HEK293 (cell line): ENCODE data around the gene PRKAG3.

Experiments used
- CTCF ChIA-PET: fragments of 350-600 bp; formaldehyde crosslinking; extraction: SDS; loops from one replicate; lab custom pipeline; 2021; ENCODE audit warnings: antibody characterized with exemption; lab: Yijun Ruan, JAX
- POLR2A ChIA-PET: fragments of 300-600 bp; formaldehyde crosslinking; extraction: SDS; loops from one replicate; lab custom pipeline; 2020; ENCODE audit warnings: antibody characterized with exemption, inconsistent platforms; lab: Yijun Ruan, JAX
- H3K27ac ChIP-seq: fragments of 200-500 bp; sonication (Bioruptor generic); 2 replicates; pipeline ENCODE4 v1.5.1; 2014; ENCODE audit warnings: low read depth, low read length, control low read depth, inconsistent platforms; ENCODE audit errors: extremely low read depth
- H3K36me3 ChIP-seq, 2 experiments: fragments of 200-500 bp in 1 of 2; sonication (Bioruptor generic) in 1 of 2; 1 replicate in 1 of 2; 2 replicates in 1 of 2; pipeline ENCODE4 v1.5.1; 2014 to 2017; ENCODE audit warnings: inconsistent platforms in 2 of 2, low read length in 2 of 2; ENCODE audit not compliant: control insufficient read depth in 2 of 2, insufficient read depth in 1 of 2
- H3K4me1 ChIP-seq: fragments of 200-500 bp; sonication (Bioruptor generic); 2 replicates; pipeline ENCODE4 v1.5.1; 2014; ENCODE audit warnings: mild to moderate bottlenecking, low read length, inconsistent platforms; ENCODE audit not compliant: control insufficient read depth, insufficient read depth
- H3K4me3 ChIP-seq: 2 replicates; pipeline ENCODE4 v1.5.1; 2011; ENCODE audit warnings: low read depth, mild to moderate bottlenecking, control low read depth, low read length, moderate library complexity
- H3K9me3 ChIP-seq: fragments of 200-500 bp; sonication (Bioruptor generic); 2 replicates; pipeline ENCODE4 v1.5.1; 2014; ENCODE audit warnings: low read depth, low read length, inconsistent platforms; ENCODE audit not compliant: control insufficient read depth, insufficient read depth
- BCL11B ChIP-seq: fragments of 450-650 bp; formaldehyde crosslinking; IDR thresholded peaks from 2 replicates; pipeline ENCODE4 v1.5.1; 2016; ENCODE audit warnings: low read depth, missing biosample characterization, missing genetic modification characterization
- HOXA7 ChIP-seq: sonication (generic); formaldehyde crosslinking; IDR thresholded peaks from 2 replicates; pipeline ENCODE4 v1.8.1; 2022; ENCODE audit warnings: missing genetic modification reagents, borderline replicate concordance
- INSM2 ChIP-seq: fragments of 450-650 bp; formaldehyde crosslinking; IDR thresholded peaks from 2 replicates; pipeline ENCODE4 v1.5.1; 2016; ENCODE audit warnings: missing biosample characterization, missing genetic modification characterization
- PRDM4 ChIP-seq: fragments of 450-650 bp; formaldehyde crosslinking; IDR thresholded peaks from 2 replicates; pipeline ENCODE4 v1.5.1; 2017; ENCODE audit warnings: missing biosample characterization, missing genetic modification characterization
- SCRT2 ChIP-seq: fragments of 450-650 bp; formaldehyde crosslinking; IDR thresholded peaks from 2 replicates; pipeline ENCODE4 v1.5.1; 2016; ENCODE audit warnings: missing biosample characterization, missing genetic modification characterization
- ZBTB17 ChIP-seq: fragments of 450-650 bp; formaldehyde crosslinking; IDR thresholded peaks from 2 replicates; pipeline ENCODE4 v1.5.1; 2016; ENCODE audit warnings: missing biosample characterization, missing genetic modification characterization
- ZBTB49 ChIP-seq: fragments of 450-650 bp; formaldehyde crosslinking; IDR thresholded peaks from 2 replicates; pipeline ENCODE4 v1.5.1; 2016; ENCODE audit warnings: missing biosample characterization, missing genetic modification characterization, low read depth
- ZFP69B ChIP-seq: fragments of 450-650 bp; formaldehyde crosslinking; IDR thresholded peaks from 2 replicates; pipeline ENCODE4 v1.5.1; 2016; ENCODE audit warnings: missing biosample characterization, missing genetic modification characterization
- ZNF112 ChIP-seq: fragments of 450-650 bp; formaldehyde crosslinking; IDR thresholded peaks from 2 replicates; pipeline ENCODE4 v1.5.0; 2017; ENCODE audit warnings: missing biosample characterization, missing genetic modification characterization
- ZNF214 ChIP-seq: fragments of 450-650 bp; formaldehyde crosslinking; IDR thresholded peaks from 2 replicates; pipeline ENCODE4 v1.5.1; 2017; ENCODE audit warnings: missing biosample characterization, mild to moderate bottlenecking, missing genetic modification characterization, borderline replicate concordance
- ZNF23 ChIP-seq: fragments of 450-650 bp; formaldehyde crosslinking; IDR thresholded peaks from 2 replicates; pipeline ENCODE4 v1.5.1; 2016; ENCODE audit warnings: missing biosample characterization, missing genetic modification characterization, borderline replicate concordance
- ZNF274 ChIP-seq, 2 experiments: fragments of 200-500 bp in 1 of 2; fragments of 450-650 bp in 1 of 2; sonication (Bioruptor generic) in 1 of 2; formaldehyde crosslinking in 1 of 2; IDR thresholded peaks; 2 replicates each; pipeline versions ENCODE4 v1.5.1 to v1.6.1; 2014 to 2016; ENCODE audit warnings: borderline replicate concordance in 1 of 2, inconsistent platforms in 1 of 2, low read length in 1 of 2, missing biosample characterization in 1 of 2, missing genetic modification characterization in 1 of 2
- ZNF404 ChIP-seq: fragments of 450-650 bp; formaldehyde crosslinking; IDR thresholded peaks from 2 replicates; pipeline ENCODE4 v1.5.1; 2017; ENCODE audit warnings: missing biosample characterization, missing genetic modification characterization
- ZNF488 ChIP-seq: fragments of 450-650 bp; formaldehyde crosslinking; IDR thresholded peaks from 2 replicates; pipeline ENCODE4 v1.5.1; 2016; ENCODE audit warnings: missing biosample characterization, missing genetic modification characterization
- ZNF530 ChIP-seq: fragments of 450-650 bp; formaldehyde crosslinking; IDR thresholded peaks from 2 replicates; pipeline ENCODE4 v1.5.1; 2016; ENCODE audit warnings: low read depth, missing biosample characterization, missing genetic modification characterization
- ZNF544 ChIP-seq: fragments of 450-650 bp; formaldehyde crosslinking; IDR thresholded peaks from 2 replicates; pipeline ENCODE4 v1.5.0; 2017; ENCODE audit warnings: missing biosample characterization, missing genetic modification characterization
- ZNF548 ChIP-seq: fragments of 450-650 bp; formaldehyde crosslinking; IDR thresholded peaks from 2 replicates; pipeline ENCODE4 v1.5.1; 2016; ENCODE audit warnings: missing biosample characterization, missing genetic modification characterization
- ZNF555 ChIP-seq: fragments of 450-650 bp; formaldehyde crosslinking; conservative IDR thresholded peaks from 2 replicates; pipeline ENCODE4 v1.5.1; 2017; ENCODE audit warnings: missing biosample characterization, mild to moderate bottlenecking, missing genetic modification characterization, inconsistent platforms
- ZNF677 ChIP-seq: fragments of 450-650 bp; IDR thresholded peaks from 2 replicates; pipeline ENCODE4 v1.5.0; 2018; ENCODE audit warnings: missing biosample characterization, mild to moderate bottlenecking, missing genetic modification characterization, moderate library complexity
- ZSCAN23 ChIP-seq: fragments of 450-650 bp; formaldehyde crosslinking; IDR thresholded peaks from 2 replicates; pipeline ENCODE4 v1.5.1; 2016; ENCODE audit warnings: missing biosample characterization, missing genetic modification characterization
- TF ChIP-seq, protein P1 (sequence below): fragments of 450-650 bp; formaldehyde crosslinking; IDR thresholded peaks from 2 replicates; pipeline ENCODE4 v1.5.1; 2017; ENCODE audit warnings: missing biosample characterization, missing genetic modification characterization
- TF ChIP-seq, protein P2 (sequence below): fragments of 450-650 bp; formaldehyde crosslinking; IDR thresholded peaks from 2 replicates; pipeline ENCODE4 v1.5.1; 2016; ENCODE audit warnings: missing biosample characterization, missing genetic modification characterization

Gene PRKAG3

DNA sequence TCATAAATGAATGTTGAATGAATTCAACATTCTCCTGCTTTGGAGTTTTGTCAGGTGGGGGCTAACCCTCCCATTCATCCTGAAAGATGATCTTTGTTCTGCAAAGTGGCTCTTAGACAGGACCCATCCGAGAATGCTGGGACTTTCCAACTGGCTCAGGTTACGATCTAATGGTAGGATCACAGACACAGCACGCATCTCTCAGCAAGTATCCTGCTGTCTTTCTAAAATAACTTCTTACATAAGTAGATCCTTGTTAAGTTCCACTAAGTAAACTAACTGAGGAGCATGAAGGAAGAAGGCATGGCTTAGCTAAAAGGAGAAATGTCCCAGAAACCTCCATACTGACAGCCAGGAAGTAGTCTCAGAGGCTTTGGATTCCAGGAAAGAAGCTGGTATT, 26.0 kb downstream of the PRKAG3 start (continued):
- TF ChIP-seq, protein P1, sequence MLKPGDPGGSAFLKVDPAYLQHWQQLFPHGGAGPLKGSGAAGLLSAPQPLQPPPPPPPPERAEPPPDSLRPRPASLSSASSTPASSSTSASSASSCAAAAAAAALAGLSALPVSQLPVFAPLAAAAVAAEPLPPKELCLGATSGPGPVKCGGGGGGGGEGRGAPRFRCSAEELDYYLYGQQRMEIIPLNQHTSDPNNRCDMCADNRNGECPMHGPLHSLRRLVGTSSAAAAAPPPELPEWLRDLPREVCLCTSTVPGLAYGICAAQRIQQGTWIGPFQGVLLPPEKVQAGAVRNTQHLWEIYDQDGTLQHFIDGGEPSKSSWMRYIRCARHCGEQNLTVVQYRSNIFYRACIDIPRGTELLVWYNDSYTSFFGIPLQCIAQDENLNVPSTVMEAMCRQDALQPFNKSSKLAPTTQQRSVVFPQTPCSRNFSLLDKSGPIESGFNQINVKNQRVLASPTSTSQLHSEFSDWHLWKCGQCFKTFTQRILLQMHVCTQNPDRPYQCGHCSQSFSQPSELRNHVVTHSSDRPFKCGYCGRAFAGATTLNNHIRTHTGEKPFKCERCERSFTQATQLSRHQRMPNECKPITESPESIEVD (tag by site-specific recombination), result peak; percentile 62
- peak; percentile 57; the same call in 1 of the 2 replicates for TF ChIP-seq ZBTB17 (tag by site-specific recombination)
- TF ChIP-seq, protein P2, sequence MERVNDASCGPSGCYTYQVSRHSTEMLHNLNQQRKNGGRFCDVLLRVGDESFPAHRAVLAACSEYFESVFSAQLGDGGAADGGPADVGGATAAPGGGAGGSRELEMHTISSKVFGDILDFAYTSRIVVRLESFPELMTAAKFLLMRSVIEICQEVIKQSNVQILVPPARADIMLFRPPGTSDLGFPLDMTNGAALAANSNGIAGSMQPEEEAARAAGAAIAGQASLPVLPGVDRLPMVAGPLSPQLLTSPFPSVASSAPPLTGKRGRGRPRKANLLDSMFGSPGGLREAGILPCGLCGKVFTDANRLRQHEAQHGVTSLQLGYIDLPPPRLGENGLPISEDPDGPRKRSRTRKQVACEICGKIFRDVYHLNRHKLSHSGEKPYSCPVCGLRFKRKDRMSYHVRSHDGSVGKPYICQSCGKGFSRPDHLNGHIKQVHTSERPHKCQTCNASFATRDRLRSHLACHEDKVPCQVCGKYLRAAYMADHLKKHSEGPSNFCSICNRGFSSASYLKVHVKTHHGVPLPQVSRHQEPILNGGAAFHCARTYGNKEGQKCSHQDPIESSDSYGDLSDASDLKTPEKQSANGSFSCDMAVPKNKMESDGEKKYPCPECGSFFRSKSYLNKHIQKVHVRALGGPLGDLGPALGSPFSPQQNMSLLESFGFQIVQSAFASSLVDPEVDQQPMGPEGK (tag by site-specific recombination), result 0 out of 2 replicates have a peak, but pooled peaks have one; percentile 24

GRCh38 chr2:218804817-218805216, 26.8 kb downstream of the PRKAG3 start:
- no peak overlapping the region for H3K4me3 ChIP-seq
- H3K36me3 ChIP-seq, result no peaks in the 10 kb centered on the region
- TF ChIP-seq ZNF544 (no peak), ZSCAN23 (no peak), SCRT2 (tag by site-specific recombination) (no peak), ZNF112 (tag by site-specific recombination) (no peak), ZNF530 (tag by site-specific recombination) (no peak), ZNF488 (no peak), ZFP69B (tag by site-specific recombination) (no peak), PRDM4 (no peak), BCL11B (tag by site-specific recombination) (no peak), ZNF548 (tag by site-specific recombination) (no peak)
- H3K4me1 ChIP-seq, result peaks cover 22% of the 10 kb centered on the region
- no peaks in the 10 kb centered on the region for H3K9me3 ChIP-seq
- H3K27ac ChIP-seq, result no peak overlapping the region
- CTCF ChIA-PET, result no interaction called here
- POLR2A ChIA-PET, result no interaction called here

GRCh38 chr2:218802386-218802994, 29.1 kb downstream of the PRKAG3 start:
- H3K27ac ChIP-seq, result no peak overlapping the region
- no peaks in the 10 kb centered on the region for H3K36me3 ChIP-seq
- H3K4me3 ChIP-seq, result no peak overlapping the region
- ChIA-PET CTCF (interaction anchor here (0.7 kb wide), 1 partner anchor 492 kb away, joined by 3 read pairs; no protein-coding TSS in a partner anchor), POLR2A (no interaction called here)
- peaks cover 28% of the 10 kb centered on the region for H3K4me1 ChIP-seq
- TF ChIP-seq HOXA7 (CRISPR knock-in tag) (no peak), INSM2 (tag by site-specific recombination) (no peak), ZBTB49 (tag by site-specific recombination) (no peak), ZNF274 (IDR thresholded peaks at IDR 0.05; ENCODE audit: low read length) (no peak), ZNF274 (tag by site-specific recombination; IDR thresholded peaks at IDR 0.05; ENCODE audit: borderline replicate concordance) (no peak), ZNF555 (tag by site-specific recombination) (no peak), ZNF677 (tag by site-specific recombination) (no peak), ZNF23 (tag by site-specific recombination) (no peak), ZNF214 (tag by site-specific recombination) (no peak), ZNF404 (tag by site-specific recombination) (no peak)
- no peaks in the 10 kb centered on the region for H3K9me3 ChIP-seq
